22Rv1 (cell line): ENCODE data around the gene CKS2.
"Not testable (repeated sequence)": the region's sequence is repeated elsewhere in the genome, so short reads cannot be mapped to it uniquely, and the experiment has no call there.

Experiments
- H3K27ac ChIP-seq: fragments of 450-650 bp; 2 replicates; pipeline ENCODE4 v1.5.1; 2017
- ZFX ChIP-seq: fragments of 450-650 bp; IDR thresholded peaks from 2 replicates; pipeline ENCODE4 v1.6.1; 2017; ENCODE audit warnings: antibody characterized with exemption, borderline replicate concordance
- TF ChIP-seq, protein P1 (sequence below): fragments of 450-650 bp; IDR thresholded peaks from 2 replicates; pipeline ENCODE4 v1.5.1; 2017; ENCODE audit warnings: mild to moderate bottlenecking

The CKS2 gene

DNA sequence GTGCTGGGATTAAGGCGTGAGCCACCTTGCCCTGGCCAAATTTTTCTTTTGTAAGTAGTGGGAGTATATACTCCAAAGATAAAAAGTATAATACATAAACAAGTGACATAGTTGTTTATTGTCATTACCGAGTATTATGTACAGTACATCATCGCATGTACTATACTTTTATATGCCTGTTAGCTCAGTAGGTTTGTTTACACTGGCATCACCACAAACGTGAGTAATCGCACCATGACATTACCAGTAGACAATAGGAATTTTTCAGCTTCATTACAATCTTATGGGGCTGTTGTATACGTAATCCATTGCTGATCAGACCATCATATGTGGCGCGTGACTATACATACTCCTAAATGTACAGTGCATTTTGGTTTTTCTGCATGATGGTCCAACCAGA lies 17.1 kb downstream of the CKS2 start:
- TF ChIP-seq ZFX: no peak
- TF ChIP-seq, protein P1, sequence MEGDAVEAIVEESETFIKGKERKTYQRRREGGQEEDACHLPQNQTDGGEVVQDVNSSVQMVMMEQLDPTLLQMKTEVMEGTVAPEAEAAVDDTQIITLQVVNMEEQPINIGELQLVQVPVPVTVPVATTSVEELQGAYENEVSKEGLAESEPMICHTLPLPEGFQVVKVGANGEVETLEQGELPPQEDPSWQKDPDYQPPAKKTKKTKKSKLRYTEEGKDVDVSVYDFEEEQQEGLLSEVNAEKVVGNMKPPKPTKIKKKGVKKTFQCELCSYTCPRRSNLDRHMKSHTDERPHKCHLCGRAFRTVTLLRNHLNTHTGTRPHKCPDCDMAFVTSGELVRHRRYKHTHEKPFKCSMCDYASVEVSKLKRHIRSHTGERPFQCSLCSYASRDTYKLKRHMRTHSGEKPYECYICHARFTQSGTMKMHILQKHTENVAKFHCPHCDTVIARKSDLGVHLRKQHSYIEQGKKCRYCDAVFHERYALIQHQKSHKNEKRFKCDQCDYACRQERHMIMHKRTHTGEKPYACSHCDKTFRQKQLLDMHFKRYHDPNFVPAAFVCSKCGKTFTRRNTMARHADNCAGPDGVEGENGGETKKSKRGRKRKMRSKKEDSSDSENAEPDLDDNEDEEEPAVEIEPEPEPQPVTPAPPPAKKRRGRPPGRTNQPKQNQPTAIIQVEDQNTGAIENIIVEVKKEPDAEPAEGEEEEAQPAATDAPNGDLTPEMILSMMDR: no peak
- no peak overlapping the region for H3K27ac ChIP-seq

DNA sequence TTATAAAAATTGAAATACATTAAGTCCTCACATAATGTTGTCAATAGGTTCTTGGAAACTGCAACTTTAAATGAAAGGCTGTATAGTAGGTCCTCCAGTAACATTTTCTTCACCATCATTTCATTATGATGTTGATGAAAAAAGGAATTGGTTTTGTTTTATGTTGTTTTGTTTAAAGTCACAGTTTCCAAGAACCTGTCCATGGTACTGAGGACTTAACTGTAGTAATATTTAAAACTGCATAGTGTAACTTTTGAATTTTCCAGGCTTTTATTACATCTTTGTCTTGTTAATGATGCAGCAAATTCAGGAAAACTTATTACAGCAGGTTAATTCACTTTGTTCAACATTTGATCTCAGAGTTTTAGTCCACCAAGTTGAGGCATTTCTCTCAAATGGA lies 18.9 kb downstream of the CKS2 start:
- no peak overlapping the region for H3K27ac ChIP-seq
- TF ChIP-seq ZFX: no peak
- TF ChIP-seq, protein P1: no peak

DNA sequence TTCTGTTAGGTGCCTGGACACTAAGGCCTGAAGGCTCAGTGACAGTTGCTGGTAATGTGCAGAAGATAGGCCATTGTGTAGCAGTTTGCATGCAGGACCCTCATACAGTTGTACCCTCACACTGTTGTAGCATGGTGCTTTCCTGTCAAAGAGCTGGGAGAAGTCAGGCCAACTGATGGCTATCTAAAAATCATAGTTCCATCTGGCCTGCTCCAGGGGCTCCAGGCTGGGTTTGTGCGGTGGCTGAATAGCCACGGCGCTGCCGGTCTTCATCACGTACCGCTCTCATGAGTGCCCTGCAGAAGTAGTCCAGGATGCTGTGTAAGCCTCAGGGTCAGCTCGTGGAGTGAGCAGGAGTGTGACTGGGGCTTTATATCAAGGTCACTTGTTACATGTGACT lies 19.5 kb downstream of the CKS2 start:
- no peak overlapping the region for H3K27ac ChIP-seq
- TF ChIP-seq, protein P1: no peak
- no peak for TF ChIP-seq ZFX

DNA sequence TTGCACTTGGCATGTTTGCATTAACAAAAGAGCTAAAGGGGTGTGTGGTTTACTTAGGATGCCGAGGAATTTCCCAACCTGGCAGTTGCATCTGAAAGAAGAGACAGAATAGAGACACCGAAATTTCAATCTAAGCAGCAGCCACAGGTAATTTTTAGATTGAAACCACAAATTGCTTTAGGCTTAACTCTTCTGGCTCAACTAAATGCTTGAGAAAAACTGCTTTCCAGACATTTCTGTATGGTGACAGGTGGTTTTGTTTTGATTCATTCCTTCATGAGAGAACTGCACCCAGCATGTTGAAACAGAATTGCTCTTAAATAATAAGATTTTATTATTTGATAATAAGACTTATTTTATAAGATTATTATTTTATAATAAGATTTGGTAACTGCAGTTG lies 28.8 kb downstream of the CKS2 start:
- no peak for TF ChIP-seq ZFX
- TF ChIP-seq, protein P1: no peak
- no peak overlapping the region for H3K27ac ChIP-seq

DNA sequence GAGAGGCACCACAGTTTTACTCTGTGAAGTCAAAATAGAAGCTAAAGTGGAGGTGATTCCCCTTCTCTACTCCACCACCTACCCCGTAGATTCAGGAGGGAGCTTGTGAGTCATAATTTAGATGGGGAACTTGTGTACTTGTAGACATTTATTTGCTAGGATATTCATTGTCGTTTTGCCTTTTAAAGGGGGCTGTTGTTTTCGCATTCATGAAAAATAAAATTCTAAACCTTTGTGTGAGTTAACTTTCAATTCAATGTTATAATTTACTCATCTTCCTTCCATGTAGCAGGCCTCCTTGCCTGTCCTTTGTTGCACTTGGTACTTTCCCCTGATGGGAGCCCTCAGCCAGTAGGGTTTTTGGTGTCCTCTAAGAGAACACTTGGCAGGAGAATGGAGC lies 29.3 kb downstream of the CKS2 start:
- H3K27ac ChIP-seq: no peak overlapping the region
- TF ChIP-seq, protein P1: no peak
- TF ChIP-seq ZFX: no peak

DNA sequence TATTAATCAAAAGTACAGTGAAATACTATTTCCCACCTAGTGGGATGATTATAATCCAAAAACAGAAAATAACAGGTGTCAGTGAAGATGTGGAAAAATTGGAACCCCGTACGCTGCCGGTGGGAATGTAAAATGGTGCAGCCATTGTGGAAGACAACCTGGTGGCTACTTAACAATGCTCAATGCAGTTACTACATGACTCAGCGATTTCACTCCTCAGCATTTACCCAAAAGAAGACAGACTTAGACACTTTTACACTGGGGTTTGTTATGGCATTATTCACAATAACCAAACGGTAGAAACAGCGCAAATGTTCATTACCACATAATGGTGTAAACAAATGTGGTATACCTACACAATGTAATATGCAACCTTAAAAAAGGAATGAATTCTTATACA lies 31.2 kb downstream of the CKS2 start:
- no peak overlapping the region for H3K27ac ChIP-seq
- TF ChIP-seq ZFX: no peak
- TF ChIP-seq, protein P1: no peak

DNA sequence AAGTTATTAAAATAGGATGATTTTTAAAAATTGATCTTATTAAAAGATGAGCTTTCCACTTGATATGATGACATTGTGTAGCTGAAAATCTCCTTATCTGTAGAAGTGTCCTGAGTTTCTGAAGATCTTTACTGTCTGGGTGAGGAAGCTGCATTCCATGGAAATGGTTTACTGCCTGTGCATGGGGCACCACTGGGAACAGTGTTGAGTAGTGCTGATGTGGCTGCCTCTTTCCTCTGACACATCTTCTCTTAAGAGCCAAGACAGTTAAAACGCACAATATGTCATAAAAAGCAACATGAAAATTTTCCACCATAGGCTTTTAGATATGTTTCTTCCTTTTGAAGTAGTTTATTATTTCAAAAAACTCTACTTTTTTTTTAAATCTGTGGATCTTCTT lies 32.0 kb downstream of the CKS2 start:
- no peak for TF ChIP-seq ZFX
- TF ChIP-seq, protein P1: no peak
- H3K27ac ChIP-seq: no peak overlapping the region

DNA sequence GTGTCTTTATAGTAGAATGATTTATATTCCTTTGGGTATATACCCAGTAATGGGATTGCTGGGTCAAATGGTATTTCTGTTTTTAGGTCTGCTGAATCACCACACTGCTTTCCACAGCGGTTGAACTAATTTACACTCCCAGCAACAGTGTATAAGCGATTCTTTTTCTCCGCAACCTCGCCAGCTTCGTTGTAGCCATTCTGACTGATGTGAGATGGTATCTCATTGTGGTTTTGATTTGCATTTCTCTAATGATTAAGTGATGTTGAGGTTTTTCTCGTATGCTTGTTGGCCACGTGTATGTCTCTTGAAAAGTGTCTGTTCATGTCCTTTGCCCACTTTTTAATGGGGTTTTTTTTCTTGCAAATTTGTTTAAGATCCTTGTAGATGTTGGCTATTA lies 32.8 kb downstream of the CKS2 start:
- H3K27ac ChIP-seq: not testable (repeated sequence)
